Natural killer cell (primary cell): ENCODE results near the gene ADAMTS5. TPM values are rescaled to one million over a fixed set of nuclear protein-coding genes. Genes with fewer than 3 reads are reported as not detected.

Experiments
- ATAC-seq, 3 donors: fragments of 150-1000 bp in 2 of 3; fragments of 200-7000 bp in 1 of 3; cut with Tn5 transposase; 1 replicate in 1 of 3; 2 replicates in 2 of 3; pipeline ENCODE4 v1.10.0; 2021; ENCODE audit warnings: mild to moderate bottlenecking in 2 of 3, moderate library complexity in 2 of 3
- DNase-seq, 2 donors: peaks; one replicate each; pipeline versions ENCODE4 v3.0.0 to v3.0.0-alpha.2; 2013 to 2021; ENCODE audit warnings: mixed read lengths in 1 of 2
- H3K27ac ChIP-seq: one replicate; pipeline ENCODE4 v1.5.1; 2013; ENCODE audit warnings: mild to moderate bottlenecking, low read length
- H3K27me3 ChIP-seq: one replicate; pipeline ENCODE4 v1.6.1; 2013; ENCODE audit warnings: low read length; ENCODE audit not compliant: control insufficient read depth, insufficient read depth
- H3K36me3 ChIP-seq: one replicate; pipeline ENCODE4 v1.6.1; 2013; ENCODE audit warnings: low read length; ENCODE audit not compliant: control insufficient read depth, insufficient read depth
- H3K4me1 ChIP-seq: one replicate; pipeline ENCODE4 v1.6.1; 2013; ENCODE audit warnings: low read length; ENCODE audit not compliant: control insufficient read depth, insufficient read depth
- H3K4me3 ChIP-seq: one replicate; pipeline ENCODE4 v1.5.1; 2013; ENCODE audit warnings: low read length
- H3K9me3 ChIP-seq: one replicate; pipeline ENCODE4 v1.6.1; 2013; ENCODE audit warnings: low read length; ENCODE audit not compliant: control insufficient read depth, insufficient read depth
- H3K27ac Mint-ChIP-seq, 2 donors: one replicate each; pipeline ENCODE4 v1.8.0; 2022; ENCODE audit warnings: mild to moderate bottlenecking in 2 of 2, mixed read lengths in 2 of 2, moderate library complexity in 1 of 2
- H3K27me3 Mint-ChIP-seq, 2 donors: one replicate each; pipeline ENCODE4 v1.8.0; 2022; ENCODE audit warnings: low read depth in 2 of 2, mixed read lengths in 2 of 2
- H3K36me3 Mint-ChIP-seq: one replicate; pipeline ENCODE4 v1.8.0; 2022; ENCODE audit warnings: mixed read lengths
- H3K4me1 Mint-ChIP-seq, 2 donors: one replicate each; pipeline ENCODE4 v1.8.0; 2022; ENCODE audit warnings: mixed read lengths in 2 of 2
- H3K4me3 Mint-ChIP-seq: one replicate; pipeline ENCODE4 v1.8.0; 2022; ENCODE audit warnings: mild to moderate bottlenecking, moderate library complexity, mixed read lengths
- H3K9me3 Mint-ChIP-seq, 2 donors: one replicate each; pipeline ENCODE4 v1.8.0; 2022; ENCODE audit warnings: mixed read lengths in 2 of 2
- CTCF ChIP-seq: fragments of 200-600 bp; IDR thresholded peaks from one replicate; pipeline ENCODE4 v1.8.0; 2022; ENCODE audit warnings: antibody characterized with exemption
- WGBS: methylation state at CpG from one replicate; pipeline ENCODE4 v1.1.7; 2013; ENCODE audit warnings: missing lambda C conversion rate; ENCODE audit not compliant: insufficient coverage; 5-methylcytosine and 5-hydroxymethylcytosine counted together
- intact Hi-C: fragments of 100-400 bp; cut with micrococcal nuclease; formaldehyde crosslinking; loops from one replicate; pipeline ENCODE4 v1.14.2; 2022
- total RNA-seq, 4 donors: library from RNA; stranded (reverse); fragments of 120-200 nt in 1 of 4; gene quantifications; one replicate each; pipeline versions ENCODE4 v1.2.3 to v1.2.4, GENCODE V29; 2013 to 2022

Gene ADAMTS5
- total RNA-seq, 3 donors from 2014 or later (not counting 1 experiment from before 2014, with no cell fraction given): 0.08 TPM; not detected in 2

DNA sequence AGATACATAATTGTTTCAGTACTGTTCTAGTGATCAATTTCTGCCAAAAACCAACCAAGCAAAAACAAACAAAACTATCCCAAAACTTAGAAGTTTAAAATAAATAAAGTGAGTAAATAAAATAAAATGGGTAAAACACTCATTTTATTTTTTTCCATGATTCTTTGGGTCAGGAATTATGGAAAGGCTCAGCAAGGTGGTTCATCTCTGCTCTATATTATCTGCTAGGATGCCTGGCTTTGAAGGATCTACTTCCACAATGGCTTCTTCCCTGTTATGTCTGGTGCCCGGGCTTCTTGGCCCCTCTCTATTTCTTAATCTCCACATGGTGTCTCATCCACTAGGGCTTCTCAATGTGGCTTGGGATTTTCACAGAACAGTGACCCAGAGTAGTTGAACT lies 92.5 kb downstream of the ADAMTS5 start:
- H3K9me3 ChIP-seq: no peaks in the 10 kb centered on the region
- intact Hi-C loops: no loop called here
- no peak for ATAC-seq
- Mint-ChIP-seq H3K9me3 (no peaks in the 10 kb centered on the region), H3K4me3 (no peak overlapping the region), H3K27ac (no peak overlapping the region), H3K4me1 (no peaks in the 10 kb centered on the region), H3K36me3 (no peaks in the 10 kb centered on the region), H3K27me3 (peaks cover 5 to 8% of the 10 kb centered on the region in 2 donors)
- H3K27ac ChIP-seq: no peak overlapping the region
- H3K4me3 ChIP-seq: no peak overlapping the region
- WGBS: 95% methylated on average over 1 of the region's 1 CpG
- no peaks in the 10 kb centered on the region for H3K36me3 ChIP-seq
- DNase-seq: no peak
- H3K4me1 ChIP-seq: no peaks in the 10 kb centered on the region
- no peaks in the 10 kb centered on the region for H3K27me3 ChIP-seq
- TF ChIP-seq CTCF: no peak

Other genes with a start within 250 kb of the ADAMTS5 start
- gene ADAMTS1, start 121.7 kb downstream of the ADAMTS5 start, total RNA-seq: 10 to 100 TPM; 12.5 to 18.7 (median 17.1) TPM